Natural killer cell (primary cell): Measurements from ENCODE around the gene ULK4. TPM values are rescaled to one million over a fixed set of nuclear protein-coding genes. Genes with fewer than 3 reads are reported as not detected.

Source experiments
- ATAC-seq, 3 donors: fragments of 150-1000 bp in 2 of 3; fragments of 200-7000 bp in 1 of 3; cut with Tn5 transposase; 1 replicate in 1 of 3; 2 replicates in 2 of 3; pipeline ENCODE4 v1.10.0; 2021; ENCODE audit warnings: mild to moderate bottlenecking in 2 of 3, moderate library complexity in 2 of 3
- DNase-seq, 2 donors: peaks; one replicate each; pipeline versions ENCODE4 v3.0.0 to v3.0.0-alpha.2; 2013 to 2021; ENCODE audit warnings: mixed read lengths in 1 of 2
- H3K27ac ChIP-seq: one replicate; pipeline ENCODE4 v1.5.1; 2013; ENCODE audit warnings: mild to moderate bottlenecking, low read length
- H3K27me3 ChIP-seq: one replicate; pipeline ENCODE4 v1.6.1; 2013; ENCODE audit warnings: low read length; ENCODE audit not compliant: control insufficient read depth, insufficient read depth
- H3K36me3 ChIP-seq: one replicate; pipeline ENCODE4 v1.6.1; 2013; ENCODE audit warnings: low read length; ENCODE audit not compliant: control insufficient read depth, insufficient read depth
- H3K4me1 ChIP-seq: one replicate; pipeline ENCODE4 v1.6.1; 2013; ENCODE audit warnings: low read length; ENCODE audit not compliant: control insufficient read depth, insufficient read depth
- H3K4me3 ChIP-seq: one replicate; pipeline ENCODE4 v1.5.1; 2013; ENCODE audit warnings: low read length
- H3K9me3 ChIP-seq: one replicate; pipeline ENCODE4 v1.6.1; 2013; ENCODE audit warnings: low read length; ENCODE audit not compliant: control insufficient read depth, insufficient read depth
- H3K27ac Mint-ChIP-seq, 2 donors: one replicate each; pipeline ENCODE4 v1.8.0; 2022; ENCODE audit warnings: mild to moderate bottlenecking in 2 of 2, mixed read lengths in 2 of 2, moderate library complexity in 1 of 2
- H3K27me3 Mint-ChIP-seq, 2 donors: one replicate each; pipeline ENCODE4 v1.8.0; 2022; ENCODE audit warnings: low read depth in 2 of 2, mixed read lengths in 2 of 2
- H3K36me3 Mint-ChIP-seq: one replicate; pipeline ENCODE4 v1.8.0; 2022; ENCODE audit warnings: mixed read lengths
- H3K4me1 Mint-ChIP-seq, 2 donors: one replicate each; pipeline ENCODE4 v1.8.0; 2022; ENCODE audit warnings: mixed read lengths in 2 of 2
- H3K4me3 Mint-ChIP-seq: one replicate; pipeline ENCODE4 v1.8.0; 2022; ENCODE audit warnings: mild to moderate bottlenecking, moderate library complexity, mixed read lengths
- H3K9me3 Mint-ChIP-seq, 2 donors: one replicate each; pipeline ENCODE4 v1.8.0; 2022; ENCODE audit warnings: mixed read lengths in 2 of 2
- CTCF ChIP-seq: fragments of 200-600 bp; IDR thresholded peaks from one replicate; pipeline ENCODE4 v1.8.0; 2022; ENCODE audit warnings: antibody characterized with exemption
- WGBS: methylation state at CpG from one replicate; pipeline ENCODE4 v1.1.7; 2013; ENCODE audit warnings: missing lambda C conversion rate; ENCODE audit not compliant: insufficient coverage; 5-methylcytosine and 5-hydroxymethylcytosine counted together
- intact Hi-C: fragments of 100-400 bp; cut with micrococcal nuclease; formaldehyde crosslinking; loops from one replicate; pipeline ENCODE4 v1.14.2; 2022
- total RNA-seq, 4 donors: library from RNA; stranded (reverse); fragments of 120-200 nt in 1 of 4; gene quantifications; one replicate each; pipeline versions ENCODE4 v1.2.3 to v1.2.4, GENCODE V29; 2013 to 2022

Gene ULK4
- total RNA-seq = 10 to 100 TPM; 19.2 to 25.7 (median 21.2) TPM
- 40.8 TPM for total RNA-seq (2013)

GRCh38 chr3:41961751-41962679 is at the start of gene ULK4:
ULK4 (minus strand) TSS chr3:41962103; CDS start chr3:41954759, 7,344 bp downstream.
- H3K36me3 Mint-ChIP-seq = no peaks in the 10 kb centered on the region
- intact Hi-C loops = loop anchor here (1.0 to 5.0 kb wide), 3 partner anchors 51 to 1510 kb away; no protein-coding TSS in a partner anchor
- 0% methylated on average over 56 of the region's 58 CpGs for WGBS
- peak within 1 kb of the TSS; percentile 93 to 97 for H3K27ac Mint-ChIP-seq
- peak; percentile 87 to 98 (median 89) for ATAC-seq
- Histone ChIP-seq H3K27ac (peak within 1 kb of the TSS; percentile 96), H3K36me3 (no peaks in the 10 kb centered on the region), H3K4me3 (peak within 1 kb of the TSS; percentile 97), H3K27me3 (no peaks in the 10 kb centered on the region), H3K4me1 (peaks cover 15% of the 10 kb centered on the region), H3K9me3 (no peaks in the 10 kb centered on the region)
- no peak for TF ChIP-seq CTCF
- peak; percentile 90 to 98 for DNase-seq
- H3K9me3 Mint-ChIP-seq = no peaks in the 10 kb centered on the region
- peaks cover 24% of the 10 kb centered on the region in 2 donors for H3K4me1 Mint-ChIP-seq
- peak within 1 kb of the TSS; percentile 99 for H3K4me3 Mint-ChIP-seq
- no peaks in the 10 kb centered on the region for H3K27me3 Mint-ChIP-seq

DNA sequence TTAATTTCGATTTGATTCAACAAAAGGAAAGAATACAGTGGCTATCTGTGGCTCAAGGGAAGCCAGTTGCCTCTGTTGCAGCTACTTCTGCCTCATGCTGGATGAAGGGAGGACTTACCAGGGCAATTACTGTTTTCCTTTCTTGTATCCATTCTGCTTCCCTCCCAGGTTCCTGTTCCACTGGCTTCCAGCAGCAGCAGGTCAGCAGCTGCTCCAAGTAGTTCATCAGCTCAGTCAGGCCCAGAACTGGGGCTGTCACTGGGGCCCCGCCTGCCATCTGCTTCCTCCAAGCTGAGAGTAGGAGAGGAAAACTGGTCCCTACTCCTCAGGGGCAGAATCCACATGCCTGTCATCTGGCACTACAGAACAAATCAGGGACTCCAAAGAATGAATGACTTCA is 48.6 kb upstream of the ULK4 start:
- Mint-ChIP-seq H3K9me3 (no peaks in the 10 kb centered on the region), H3K4me1 (peaks cover 24 to 28% of the 10 kb centered on the region in 2 donors), H3K27ac (peak overlapping the region in 1 of 2 donors; percentile 56), H3K27me3 (no peaks in the 10 kb centered on the region), H3K36me3 (no peaks in the 10 kb centered on the region), H3K4me3 (no peak overlapping the region)
- intact Hi-C loops = loop anchor here (5.0 kb wide), 2 partner anchors 82 to 1553 kb away; partner anchors contain the start of genes RPL14 and TRAK1
- WGBS = 76% methylated on average over 2 of the region's 2 CpGs
- Histone ChIP-seq H3K27ac (no peak overlapping the region), H3K4me1 (peaks cover 20% of the 10 kb centered on the region), H3K9me3 (no peaks in the 10 kb centered on the region), H3K36me3 (no peaks in the 10 kb centered on the region), H3K4me3 (no peak overlapping the region), H3K27me3 (no peaks in the 10 kb centered on the region)
- ATAC-seq (no peak), DNase-seq (no peak)
- TF ChIP-seq CTCF = no peak

DNA sequence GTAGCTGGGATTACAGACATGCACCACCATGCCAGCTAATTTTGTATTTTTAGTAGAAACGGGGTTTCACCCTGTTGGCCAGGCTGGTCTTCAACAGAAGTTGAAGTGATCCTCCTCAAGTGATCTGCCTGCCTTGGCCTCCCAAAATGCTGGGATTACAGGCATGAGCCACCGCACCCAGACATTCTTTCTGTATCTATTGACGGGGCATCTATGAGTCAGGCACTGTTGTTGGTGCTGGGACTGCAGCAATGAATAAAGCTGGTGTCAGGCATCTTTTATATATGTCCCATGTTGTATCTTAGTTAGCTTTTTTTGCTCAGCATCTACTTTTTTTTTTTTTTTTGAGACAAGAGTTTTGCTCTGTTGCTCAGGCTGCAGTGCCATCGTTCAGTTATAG is 47.6 kb upstream of the ULK4 start:
- H3K4me1 Mint-ChIP-seq = peaks cover 13 to 17% of the 10 kb centered on the region in 2 donors
- H3K9me3 ChIP-seq = no peaks in the 10 kb centered on the region
- H3K27me3 ChIP-seq = no peaks in the 10 kb centered on the region
- H3K27me3 Mint-ChIP-seq = no peaks in the 10 kb centered on the region
- no peak for TF ChIP-seq CTCF
- no peaks in the 10 kb centered on the region for H3K36me3 Mint-ChIP-seq
- WGBS = 94% methylated on average over 4 of the region's 4 CpGs
- no peak for DNase-seq
- no peaks in the 10 kb centered on the region for H3K36me3 ChIP-seq
- intact Hi-C loops = no loop called here
- H3K9me3 Mint-ChIP-seq = no peaks in the 10 kb centered on the region
- no peak overlapping the region for H3K27ac ChIP-seq
- no peak overlapping the region for H3K4me3 Mint-ChIP-seq
- ATAC-seq = no peak
- H3K4me1 ChIP-seq = peaks cover 10% of the 10 kb centered on the region
- H3K4me3 ChIP-seq = no peak overlapping the region
- H3K27ac Mint-ChIP-seq = no peak overlapping the region
